Islet of Langerhans (tissue), 1 donor: ENCODE measurements around the gene C1orf116.
"Not testable (repeated sequence)": the region's sequence is repeated elsewhere in the genome, so short reads cannot be mapped to it uniquely, and the experiment has no call there.

Source experiments
- FAIRE-seq: peaks from one replicate; lab custom pipeline; 2011; peaks lifted over from hg19 to GRCh38; lab: Jason Lieb, UNC

Gene C1orf116

GRCh38 chr1:207058878-207059867 lies 26.6 kb upstream of the C1orf116 start:
- FAIRE-seq: peak; percentile 70

- no peak for FAIRE-seq
Observed at GRCh38 chr1:207058252-207058651, 25.7 kb upstream of the C1orf116 start.

GRCh38 chr1:207056673-207057072 lies 24.1 kb upstream of the C1orf116 start:
- FAIRE-seq: no peak

- no peak for FAIRE-seq
Observed at GRCh38 chr1:207055386-207056001, 22.9 kb upstream of the C1orf116 start.

- FAIRE-seq: no peak
Observed at GRCh38 chr1:207054491-207054890, 21.9 kb upstream of the C1orf116 start.

GRCh38 chr1:207052911-207053769 lies 20.6 kb upstream of the C1orf116 start, which contains the start of gene PFKFB2:
TSS of gene PFKFB2 (plus strand) at chr1:207053275. CDS start at chr1:207054718, 1,443 bp downstream.
- peak; percentile 89 for FAIRE-seq

- no peak for FAIRE-seq
Observed at GRCh38 chr1:207051191-207051943, 18.8 kb upstream of the C1orf116 start, which contains the start of gene YOD1. TSS of gene YOD1 (minus strand) at chr1:207051208. CDS start at chr1:207051030, 178 bp downstream.

- FAIRE-seq: no peak
Observed at GRCh38 chr1:207050480-207051190, 18.1 kb upstream of the C1orf116 start.

- FAIRE-seq: peak; percentile 77
Observed at GRCh38 chr1:207049974-207050391, 17.4 kb upstream of the C1orf116 start.

GRCh38 chr1:207049514-207049913 lies 17.0 kb upstream of the C1orf116 start:
- FAIRE-seq: no peak

GRCh38 chr1:207049054-207049453 lies 16.5 kb upstream of the C1orf116 start:
- no peak for FAIRE-seq

GRCh38 chr1:207048041-207048440 lies 15.5 kb upstream of the C1orf116 start:
- no peak for FAIRE-seq

GRCh38 chr1:207047505-207047904 lies 14.9 kb upstream of the C1orf116 start:
- no peak for FAIRE-seq

- no peak for FAIRE-seq
Observed at GRCh38 chr1:207045453-207045852, 12.9 kb upstream of the C1orf116 start.

- FAIRE-seq: not testable (repeated sequence)
Observed at GRCh38 chr1:207041397-207041796, 8.8 kb upstream of the C1orf116 start.

- FAIRE-seq: no peak
Observed at GRCh38 chr1:207040181-207040533, 7.6 kb upstream of the C1orf116 start.

GRCh38 chr1:207039380-207040180 lies 7.0 kb upstream of the C1orf116 start:
- peak; percentile 21 for FAIRE-seq

- no peak for FAIRE-seq
Observed at GRCh38 chr1:207036865-207037264, 4.3 kb upstream of the C1orf116 start.

- FAIRE-seq: no peak
Observed at GRCh38 chr1:207035877-207036551, 3.5 kb upstream of the C1orf116 start.
